OCI-LY3 (cell line): ENCODE results near the gene ARNT2.

ENCODE experiments used
- H2AFZ ChIP-seq: fragments of 200-600, 300-600 bp; shearing (Covaris generic); 2 replicates; pipeline ENCODE4 v1.6.0; 2014; ENCODE audit warnings: antibody characterized with exemption, low read depth, low read length
- H3K27ac ChIP-seq: fragments of 200-600, 300-600 bp; sonication (generic); 2 replicates; pipeline ENCODE4 v1.5.1; 2014; ENCODE audit warnings: mild to moderate bottlenecking, low read length, moderate library complexity, mixed read lengths
- H3K27me3 ChIP-seq: fragments of 200-600, 300-600 bp; sonication (generic); 2 replicates; pipeline ENCODE4 v1.6.1; 2014; ENCODE audit warnings: low read depth, low read length, mixed read lengths
- H3K36me3 ChIP-seq: fragments of 200-600, 300-600 bp; sonication (generic); replicated peaks from 2 replicates; pipeline ENCODE3; 2014; ENCODE audit warnings: low read depth, low read length, mixed read lengths
- H3K4me1 ChIP-seq: fragments of 300-600, 200-600 bp; sonication (generic); 2 replicates; pipeline ENCODE4 v1.6.1; 2014; ENCODE audit warnings: low read length, mixed read lengths
- H3K4me2 ChIP-seq: fragments of 200-600, 300-600 bp; sonication (generic); 2 replicates; pipeline ENCODE4 v1.6.1; 2014; ENCODE audit warnings: low read length, mixed read lengths
- H3K4me3 ChIP-seq: fragments of 300-600, 200-600 bp; sonication (generic); 2 replicates; pipeline ENCODE4 v1.5.1; 2014; ENCODE audit warnings: antibody characterized with exemption, mild to moderate bottlenecking, low read length, moderate library complexity
- H3K79me2 ChIP-seq: fragments of 300-600, 200-600 bp; shearing (Covaris generic); 2 replicates; pipeline ENCODE4 v1.6.1; 2014; ENCODE audit warnings: mild to moderate bottlenecking, low read length, mixed read lengths
- H3K9ac ChIP-seq: fragments of 300-600, 200-600 bp; shearing (Covaris generic); 2 replicates; pipeline ENCODE4 v1.6.0; 2014; ENCODE audit warnings: mild to moderate bottlenecking, low read length, moderate library complexity
- H3K9me3 ChIP-seq: fragments of 200-600, 300-600 bp; shearing (Covaris generic); 2 replicates; pipeline ENCODE4 v1.6.1; 2014; ENCODE audit warnings: low read length, mixed read lengths; ENCODE audit not compliant: insufficient read depth
- H4K20me1 ChIP-seq: fragments of 200-600, 300-600 bp; sonication (generic); 2 replicates; pipeline ENCODE4 v1.6.1; 2016; ENCODE audit warnings: low read length, mixed read lengths; ENCODE audit not compliant: insufficient read depth
- EZH2phosphoT487 ChIP-seq: fragments of 200-600 bp; shearing (Covaris generic); IDR thresholded peaks from 2 replicates; pipeline ENCODE4 v1.6.1; 2018; ENCODE audit warnings: antibody characterized with exemption, mixed run types, low read depth
- TF ChIP-seq, protein P1 (sequence below): fragments of 200-600, 300-600 bp; sonication (generic); IDR thresholded peaks from 2 replicates; pipeline ENCODE4 v1.5.1; 2014; ENCODE audit warnings: antibody characterized with exemption, low read length, low read depth

Gene ARNT2

DNA sequence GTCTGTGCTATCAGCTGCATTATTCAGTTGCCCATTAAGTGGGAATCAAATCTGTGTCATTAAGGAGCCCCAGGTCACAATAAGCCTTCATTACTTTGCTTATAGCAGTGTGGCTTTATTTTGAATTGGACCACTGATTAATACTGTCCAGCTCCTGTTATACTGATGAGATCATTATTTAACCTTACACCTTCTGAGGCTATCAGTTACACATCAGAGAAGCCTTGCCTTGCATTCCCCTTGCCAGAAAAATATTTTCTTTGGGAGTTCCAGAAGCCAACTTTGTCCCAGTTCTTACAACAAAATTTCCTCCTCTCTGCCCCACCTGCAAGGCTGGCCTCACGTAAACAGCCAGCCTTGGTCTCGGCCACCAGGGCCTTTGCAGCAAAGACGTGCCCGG, 29.7 kb upstream of the ARNT2 start:
- Histone ChIP-seq H3K9me3 (peaks cover 3% of the 10 kb centered on the region; the same call in 1 of the 2 replicates), H3K27me3 (peaks cover 24% of the 10 kb centered on the region), H3K9ac (no peak overlapping the region), H3K79me2 (no peaks in the 10 kb centered on the region), H3K4me2 (no peak overlapping the region), H4K20me1 (no peaks in the 10 kb centered on the region), H3K36me3 (no peaks in the 10 kb centered on the region), H2AFZ (no peak overlapping the region), H3K4me3 (no peak overlapping the region), H3K27ac (no peak overlapping the region), H3K4me1 (no peaks in the 10 kb centered on the region)
- TF ChIP-seq EZH2phosphoT487 = no peak
- TF ChIP-seq, protein P1, sequence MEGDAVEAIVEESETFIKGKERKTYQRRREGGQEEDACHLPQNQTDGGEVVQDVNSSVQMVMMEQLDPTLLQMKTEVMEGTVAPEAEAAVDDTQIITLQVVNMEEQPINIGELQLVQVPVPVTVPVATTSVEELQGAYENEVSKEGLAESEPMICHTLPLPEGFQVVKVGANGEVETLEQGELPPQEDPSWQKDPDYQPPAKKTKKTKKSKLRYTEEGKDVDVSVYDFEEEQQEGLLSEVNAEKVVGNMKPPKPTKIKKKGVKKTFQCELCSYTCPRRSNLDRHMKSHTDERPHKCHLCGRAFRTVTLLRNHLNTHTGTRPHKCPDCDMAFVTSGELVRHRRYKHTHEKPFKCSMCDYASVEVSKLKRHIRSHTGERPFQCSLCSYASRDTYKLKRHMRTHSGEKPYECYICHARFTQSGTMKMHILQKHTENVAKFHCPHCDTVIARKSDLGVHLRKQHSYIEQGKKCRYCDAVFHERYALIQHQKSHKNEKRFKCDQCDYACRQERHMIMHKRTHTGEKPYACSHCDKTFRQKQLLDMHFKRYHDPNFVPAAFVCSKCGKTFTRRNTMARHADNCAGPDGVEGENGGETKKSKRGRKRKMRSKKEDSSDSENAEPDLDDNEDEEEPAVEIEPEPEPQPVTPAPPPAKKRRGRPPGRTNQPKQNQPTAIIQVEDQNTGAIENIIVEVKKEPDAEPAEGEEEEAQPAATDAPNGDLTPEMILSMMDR = no peak

DNA sequence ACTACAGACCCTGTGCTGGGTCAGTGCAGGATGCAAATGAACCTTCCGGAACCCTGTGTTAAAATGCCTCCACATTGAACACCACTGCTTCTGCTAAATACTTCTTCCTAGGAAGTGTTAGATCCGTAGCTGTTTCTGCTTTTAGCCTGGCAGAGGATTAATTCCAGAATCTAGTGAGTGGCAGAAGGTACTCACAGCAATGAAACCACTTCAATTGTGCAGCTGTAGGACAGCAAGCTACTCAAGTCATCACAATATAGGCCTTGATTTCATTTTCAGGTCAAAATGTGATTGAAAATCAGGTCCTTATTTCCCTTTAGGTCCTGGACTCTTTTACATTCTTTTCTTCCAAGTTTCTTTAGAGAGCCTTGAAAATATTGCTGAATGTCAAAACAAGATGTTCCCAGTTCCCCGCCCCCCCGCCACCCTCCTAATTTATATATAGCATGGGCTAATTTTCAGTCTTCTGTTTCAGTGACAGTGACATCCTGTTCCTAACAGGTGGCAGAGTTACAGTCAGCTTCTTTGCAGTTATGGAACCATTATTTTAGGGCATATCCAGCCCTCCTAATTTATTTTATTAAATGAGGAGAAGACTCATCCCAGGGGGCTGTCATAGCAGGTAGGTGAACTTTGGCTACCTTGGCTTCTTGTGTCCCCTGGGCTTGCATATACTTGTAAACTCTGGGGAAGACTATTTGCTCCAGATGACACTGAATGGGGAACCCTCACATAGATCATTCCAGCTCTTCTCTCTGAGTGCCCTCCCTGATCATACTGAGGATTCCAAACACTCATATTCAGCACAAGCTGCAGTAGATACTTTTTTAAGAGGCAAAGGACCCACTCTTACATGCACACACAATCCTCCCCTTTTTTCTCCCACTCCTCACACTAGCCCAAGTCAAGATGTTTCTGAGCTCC, 28.0 kb upstream of the ARNT2 start:
- H3K4me2 ChIP-seq = no peak overlapping the region
- H3K79me2 ChIP-seq = no peaks in the 10 kb centered on the region
- no peaks in the 10 kb centered on the region for H4K20me1 ChIP-seq
- no peak overlapping the region for H3K9ac ChIP-seq
- peaks cover 39% of the 10 kb centered on the region for H3K27me3 ChIP-seq
- no peaks in the 10 kb centered on the region for H3K9me3 ChIP-seq
- no peak for TF ChIP-seq EZH2phosphoT487
- TF ChIP-seq, protein P1 = no peak
- H3K4me1 ChIP-seq = no peaks in the 10 kb centered on the region
- H3K27ac ChIP-seq = no peak overlapping the region
- no peaks in the 10 kb centered on the region for H3K36me3 ChIP-seq
- H3K4me3 ChIP-seq = no peak overlapping the region
- no peak overlapping the region for H2AFZ ChIP-seq

DNA sequence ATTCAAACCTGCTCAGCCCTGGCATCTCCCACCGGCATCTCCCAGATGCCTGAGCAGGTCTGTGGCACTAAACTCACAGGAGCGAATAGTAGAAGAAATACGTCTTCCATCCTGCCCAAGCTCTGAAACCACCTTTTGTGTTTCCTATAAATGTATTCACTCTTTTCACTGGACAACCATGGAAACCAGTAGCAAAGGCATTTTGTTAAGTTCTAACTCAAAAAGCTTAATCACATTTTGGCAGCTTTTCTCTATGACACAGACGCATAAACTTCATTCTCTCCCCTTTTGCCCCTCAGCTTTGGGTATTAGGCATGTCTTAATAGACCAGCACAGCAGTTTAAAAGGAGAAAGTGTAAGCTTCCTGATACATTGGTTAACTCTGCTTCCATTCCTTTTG, 24.5 kb upstream of the ARNT2 start:
- no peak overlapping the region for H3K4me2 ChIP-seq
- H2AFZ ChIP-seq = no peak overlapping the region
- peaks cover 44% of the 10 kb centered on the region for H3K27me3 ChIP-seq
- no peaks in the 10 kb centered on the region for H3K9me3 ChIP-seq
- no peak overlapping the region for H3K27ac ChIP-seq
- TF ChIP-seq EZH2phosphoT487 = no peak
- H3K79me2 ChIP-seq = no peaks in the 10 kb centered on the region
- H3K36me3 ChIP-seq = no peaks in the 10 kb centered on the region
- H3K4me1 ChIP-seq = no peaks in the 10 kb centered on the region
- no peaks in the 10 kb centered on the region for H4K20me1 ChIP-seq
- no peak overlapping the region for H3K4me3 ChIP-seq
- no peak overlapping the region for H3K9ac ChIP-seq

DNA sequence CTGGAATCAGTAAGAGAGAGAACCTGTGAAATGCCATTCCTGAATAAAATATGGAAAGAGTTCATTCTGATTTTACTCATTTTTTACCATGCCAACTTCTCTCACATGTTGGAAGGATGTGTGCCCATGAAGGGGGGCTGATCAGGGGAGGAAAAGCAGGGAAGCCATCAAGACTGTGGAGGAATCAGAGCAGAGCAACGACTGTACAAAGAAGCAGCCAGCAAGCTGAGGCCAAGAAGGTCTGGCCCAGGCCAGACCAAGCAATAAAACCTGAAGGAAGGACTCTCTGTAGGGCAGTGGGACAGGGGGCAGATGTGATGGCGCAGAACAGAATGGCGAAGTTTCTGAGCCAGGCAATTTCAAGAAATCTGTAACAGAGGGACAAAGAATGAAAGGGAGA, 24.0 kb upstream of the ARNT2 start:
- H3K27me3 ChIP-seq = peaks cover 44% of the 10 kb centered on the region
- no peaks in the 10 kb centered on the region for H3K9me3 ChIP-seq
- no peaks in the 10 kb centered on the region for H3K36me3 ChIP-seq
- no peak overlapping the region for H3K4me3 ChIP-seq
- no peak overlapping the region for H3K9ac ChIP-seq
- H3K4me1 ChIP-seq = no peaks in the 10 kb centered on the region
- no peak overlapping the region for H2AFZ ChIP-seq
- no peaks in the 10 kb centered on the region for H4K20me1 ChIP-seq
- TF ChIP-seq, protein P1 = no peak
- TF ChIP-seq EZH2phosphoT487 = no peak
- no peaks in the 10 kb centered on the region for H3K79me2 ChIP-seq
- H3K27ac ChIP-seq = no peak overlapping the region
- no peak overlapping the region for H3K4me2 ChIP-seq
